Activated naive CD4-positive, alpha-beta T cell treated with anti-CD3 and anti-CD28 coated beads, Interleukin-2, amount 50 U/mL, for 72 hours (primary cell): Measurements from ENCODE around the gene AATK. TPM values are rescaled to one million over a fixed set of nuclear protein-coding genes. Genes with fewer than 3 reads are reported as not detected.
A peak's percentile ranks its signal among the peaks of the same experiment; 100 is the strongest.

Source experiments
- ATAC-seq, 2 donors: fragments of 150-1000 bp; cut with Tn5 transposase; 2 replicates each; pipeline ENCODE4 v1.10.0; 2021; ENCODE audit warnings: mild to moderate bottlenecking in 2 of 2, moderate library complexity in 2 of 2
- DNase-seq, 2 donors: peaks; one replicate each; pipeline ENCODE4 v3.0.0; 2021 to 2022; ENCODE audit warnings: low spot score in 2 of 2
- H3K27ac Mint-ChIP-seq, 2 donors: one replicate each; pipeline ENCODE4 v1.8.0; 2022; ENCODE audit warnings: mild to moderate bottlenecking in 2 of 2, mixed read lengths in 2 of 2
- H3K36me3 Mint-ChIP-seq, 2 donors: one replicate each; pipeline ENCODE4 v1.8.0; 2022; ENCODE audit warnings: mixed read lengths in 2 of 2
- H3K9me3 Mint-ChIP-seq, 2 donors: one replicate each; pipeline ENCODE4 v1.8.0; 2022; ENCODE audit warnings: mixed read lengths in 2 of 2
- total RNA-seq, 2 donors: library from RNA; stranded (reverse); gene quantifications; one replicate each; pipeline ENCODE4 v1.2.3, GENCODE V29; 2022

The AATK gene
- total RNA-seq, 2 donors from 2014 or later: 0.30 to 0.72 TPM

DNA sequence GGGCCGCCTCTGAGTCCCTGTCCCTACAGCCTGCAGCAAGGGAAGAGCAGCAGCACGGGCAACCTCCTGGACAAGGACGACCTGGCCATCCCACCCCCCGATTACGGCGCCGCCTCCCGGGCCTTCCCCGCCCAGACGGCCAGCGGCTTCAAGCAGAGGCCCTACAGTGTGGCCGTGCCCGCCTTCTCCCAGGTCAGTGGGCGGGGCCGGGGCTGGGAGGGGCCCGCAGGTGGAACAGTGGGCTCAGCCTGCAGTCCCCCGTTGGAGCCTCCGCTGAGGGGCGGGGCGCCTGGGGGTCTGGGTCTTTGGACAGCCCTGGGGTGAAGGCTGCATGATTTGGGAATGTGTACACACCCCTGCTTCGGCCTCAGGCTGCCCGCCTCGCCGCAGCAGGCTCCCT lies 59.3 kb downstream of the AATK start:
- H3K27ac Mint-ChIP-seq: no peak overlapping the region
- ATAC-seq (no peak), DNase-seq (no peak)

DNA sequence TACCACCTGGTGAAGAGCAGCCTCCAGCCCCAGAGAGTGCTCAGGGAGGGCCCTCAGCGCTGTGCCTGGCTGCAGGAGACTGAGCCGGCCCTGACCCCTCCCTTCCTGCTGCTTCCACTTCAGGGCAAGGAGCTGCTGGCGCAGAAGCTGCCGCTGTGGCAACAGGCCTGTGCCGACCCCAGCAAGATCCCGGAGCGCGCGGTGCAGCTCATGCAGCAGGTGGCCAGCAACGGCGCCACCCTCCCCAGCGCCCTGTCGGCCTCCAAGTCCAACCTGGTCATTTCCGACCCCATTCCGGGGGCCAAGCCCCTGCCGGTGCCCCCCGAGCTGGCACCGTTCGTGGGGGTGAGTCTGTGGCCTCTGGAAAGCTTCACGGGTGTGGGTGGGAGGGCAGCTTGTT lies 62.6 kb downstream of the AATK start:
- no peak for DNase-seq
- Mint-ChIP-seq H3K36me3 (no peaks in the 10 kb centered on the region), H3K9me3 (no peaks in the 10 kb centered on the region), H3K27ac (no peak overlapping the region)
- no peak for ATAC-seq

More for the DNA sequence above, 59.3 kb downstream of the AATK start:
- no peaks in the 10 kb centered on the region for H3K9me3 Mint-ChIP-seq
- H3K36me3 Mint-ChIP-seq: no peaks in the 10 kb centered on the region

DNA sequence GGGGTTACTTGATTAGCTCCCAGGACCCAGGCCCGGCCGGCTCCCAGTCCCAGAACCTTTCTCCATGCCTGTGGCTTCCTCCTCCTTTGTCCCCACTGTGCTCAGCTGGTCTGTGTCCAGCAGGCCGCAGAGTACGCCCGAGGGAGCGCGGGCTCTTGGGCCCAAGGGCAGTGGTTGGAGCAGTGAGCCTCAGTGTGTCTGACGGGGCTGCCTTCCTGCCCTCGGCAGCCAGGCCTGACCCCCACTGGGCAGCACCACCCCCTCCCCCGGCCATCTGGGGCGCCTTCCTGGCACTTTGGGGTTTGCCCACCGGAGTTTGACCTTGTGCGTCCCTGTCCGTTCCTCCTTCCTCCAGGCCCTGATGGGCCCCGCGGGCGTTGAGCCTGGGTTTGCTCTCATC lies 63.2 kb downstream of the AATK start:
- ATAC-seq (no peak), DNase-seq (no peak)
- no peaks in the 10 kb centered on the region for H3K9me3 Mint-ChIP-seq
- no peaks in the 10 kb centered on the region for H3K36me3 Mint-ChIP-seq
- H3K27ac Mint-ChIP-seq: no peak overlapping the region

DNA sequence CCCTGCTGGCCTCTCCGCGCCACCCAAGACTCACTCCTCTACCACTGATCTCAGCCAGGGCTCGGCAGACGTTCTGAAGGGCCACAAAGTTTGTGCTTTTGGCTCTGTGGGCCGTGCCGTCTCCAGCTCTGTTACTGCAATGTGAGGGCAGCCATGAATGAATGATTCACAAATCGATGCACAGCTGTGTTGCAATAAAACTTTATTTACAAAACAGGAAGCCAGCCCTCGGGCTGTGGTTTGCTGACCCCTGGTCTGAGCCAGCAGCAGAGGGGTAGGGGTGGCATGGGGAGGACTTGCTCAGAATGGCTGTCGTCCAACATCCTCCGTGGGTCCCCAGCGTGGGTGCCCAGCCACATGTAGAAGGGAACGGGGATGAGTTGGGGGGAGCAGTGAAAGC lies 63.7 kb downstream of the AATK start:
- H3K36me3 Mint-ChIP-seq: no peaks in the 10 kb centered on the region
- H3K9me3 Mint-ChIP-seq: no peaks in the 10 kb centered on the region
- DNase-seq (no peak), ATAC-seq (no peak)
- H3K27ac Mint-ChIP-seq: no peak overlapping the region

DNA sequence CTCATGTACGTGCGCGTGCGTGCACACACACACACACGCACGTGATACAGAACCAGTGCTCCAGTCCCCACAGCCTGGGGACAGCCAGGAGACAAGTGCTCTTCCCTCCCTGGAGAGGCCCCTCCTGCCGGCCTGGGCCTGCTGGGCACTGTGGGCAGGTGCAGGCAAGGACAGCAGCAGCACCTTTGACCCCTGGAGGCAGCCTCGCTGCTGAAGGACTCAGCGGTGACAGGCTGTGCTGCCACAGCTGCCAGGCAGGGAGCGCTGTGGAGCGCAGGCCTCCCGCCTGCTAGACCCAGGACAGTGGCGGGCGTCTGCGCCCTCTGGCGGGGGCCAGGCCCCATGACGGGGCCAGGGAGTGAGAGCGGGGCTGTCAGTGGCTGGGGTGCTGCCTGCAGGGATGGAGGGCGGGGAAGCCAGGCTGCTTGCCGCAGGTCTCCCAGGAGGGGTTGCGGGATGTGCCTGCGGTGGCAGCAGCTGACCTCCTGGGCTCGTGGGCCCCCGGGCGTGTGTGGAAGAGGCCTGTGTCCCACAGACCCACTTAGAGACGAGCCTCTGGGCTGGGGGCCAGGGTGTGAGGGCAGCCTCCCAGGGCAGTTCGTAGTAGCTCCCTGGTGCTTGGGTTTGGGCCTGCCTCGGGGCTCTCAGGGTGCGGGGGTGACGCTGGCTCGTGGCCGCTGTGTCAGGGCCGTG lies 64.3 kb downstream of the AATK start:
- no peak overlapping the region for H3K27ac Mint-ChIP-seq
- H3K36me3 Mint-ChIP-seq: no peaks in the 10 kb centered on the region
- ATAC-seq (peak; percentile 93 to 96), DNase-seq (peak; percentile 88 to 97)
- H3K9me3 Mint-ChIP-seq: no peaks in the 10 kb centered on the region

DNA sequence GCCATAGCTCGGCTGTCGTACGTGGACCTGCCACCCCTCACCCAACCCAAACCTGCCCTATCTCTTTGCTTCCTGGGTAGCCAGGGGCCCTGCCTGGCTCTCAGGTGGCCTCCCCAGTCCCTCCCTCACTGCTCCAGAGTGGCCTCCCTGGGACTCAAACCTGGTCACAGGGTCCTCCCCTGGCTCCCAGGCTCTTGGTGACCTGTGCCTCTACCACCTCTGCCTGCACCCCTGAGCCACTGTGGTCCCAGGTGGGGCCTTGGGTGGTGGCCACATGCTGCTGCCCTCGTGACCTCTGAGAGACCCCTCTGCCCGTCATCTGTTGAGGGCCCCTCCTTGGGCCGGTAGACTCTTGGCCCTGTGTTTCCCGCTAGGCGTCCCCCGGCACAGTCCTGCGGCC lies 65.4 kb downstream of the AATK start:
- DNase-seq (no peak), ATAC-seq (no peak)
- Mint-ChIP-seq H3K27ac (no peak overlapping the region), H3K36me3 (no peaks in the 10 kb centered on the region), H3K9me3 (no peaks in the 10 kb centered on the region)

DNA sequence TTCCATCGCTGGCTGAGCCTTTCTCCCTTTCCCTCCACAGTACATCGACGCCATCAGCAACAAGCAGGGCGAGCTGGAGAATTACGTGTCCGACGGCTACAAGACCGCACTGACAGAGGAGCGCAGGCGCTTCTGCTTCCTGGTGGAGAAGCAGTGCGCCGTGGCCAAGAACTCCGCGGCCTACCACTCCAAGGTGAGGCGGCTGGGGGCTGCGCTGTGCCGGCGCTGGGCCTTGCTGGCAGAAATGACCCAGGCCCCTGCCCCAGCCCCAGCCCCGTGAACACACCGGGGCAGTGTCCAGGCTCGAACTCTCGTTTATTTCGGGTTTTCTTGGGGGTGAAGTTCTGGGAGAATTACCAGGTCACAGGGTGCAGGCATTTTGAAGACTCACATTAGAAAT lies 66.1 kb downstream of the AATK start:
- H3K36me3 Mint-ChIP-seq: no peaks in the 10 kb centered on the region
- ATAC-seq: no peak
- H3K9me3 Mint-ChIP-seq: no peaks in the 10 kb centered on the region
- no peak for DNase-seq
- no peak overlapping the region for H3K27ac Mint-ChIP-seq

DNA sequence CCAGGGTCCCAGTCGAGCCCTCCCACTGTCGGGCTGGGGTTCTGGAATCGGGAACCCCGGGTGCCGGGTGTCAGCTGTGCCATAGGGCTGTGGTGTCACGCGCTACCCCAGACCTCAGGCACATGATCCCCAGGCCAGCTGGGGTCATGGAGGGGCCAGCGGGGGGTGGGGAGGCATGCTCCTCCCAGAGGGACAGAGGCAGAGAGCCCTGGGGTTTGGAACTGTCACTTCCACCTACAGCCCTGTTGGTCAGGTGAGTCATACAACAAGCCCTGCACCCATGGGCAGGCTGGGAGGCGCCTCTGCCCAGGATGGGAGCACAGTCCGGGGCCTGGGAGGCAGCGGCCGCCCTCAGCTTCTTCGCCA lies 68.1 kb downstream of the AATK start:
- DNase-seq (no peak), ATAC-seq (no peak)
- Mint-ChIP-seq H3K36me3 (no peaks in the 10 kb centered on the region), H3K9me3 (no peaks in the 10 kb centered on the region), H3K27ac (no peak overlapping the region)

DNA sequence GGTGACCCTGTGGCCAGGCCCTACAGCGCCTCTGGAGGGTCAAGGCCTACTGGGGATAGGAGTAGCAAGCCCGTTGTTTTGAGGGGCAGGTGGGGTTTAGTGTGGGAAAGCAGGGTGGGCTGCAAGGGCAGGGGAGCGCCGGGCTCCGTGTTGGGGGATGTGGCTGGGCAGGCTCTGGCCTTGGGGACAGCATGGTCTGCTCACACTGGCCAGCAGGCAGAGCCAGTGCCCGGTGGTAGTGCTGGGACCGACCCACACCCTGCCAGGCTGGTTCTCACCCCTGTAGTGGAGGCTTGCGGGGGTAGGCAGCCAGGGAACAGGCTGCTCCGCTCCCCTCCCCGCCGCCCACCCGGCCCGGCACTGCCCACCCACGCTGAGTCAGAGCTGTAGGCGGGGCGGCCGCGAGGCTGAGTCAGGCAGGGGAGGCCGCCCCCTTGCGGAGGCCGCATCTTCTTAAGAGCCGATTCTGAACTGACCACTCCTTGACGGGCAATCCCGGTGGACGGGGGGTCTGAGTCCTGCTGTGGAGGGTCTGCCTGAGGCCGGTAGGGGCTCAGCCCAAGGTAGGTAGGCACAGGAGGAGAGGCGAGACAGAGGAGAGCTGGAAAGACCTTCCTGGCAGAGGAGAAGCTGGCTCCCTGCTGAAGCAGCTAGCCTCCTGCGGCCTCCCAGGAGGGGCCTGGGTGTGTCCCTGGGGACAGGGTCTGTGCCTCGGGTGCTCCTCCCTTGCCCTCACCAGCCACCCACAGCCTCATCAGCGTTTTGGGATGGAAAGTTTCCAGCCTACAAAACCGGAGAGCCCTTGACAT lies 68.7 kb downstream of the AATK start:
- H3K9me3 Mint-ChIP-seq: no peaks in the 10 kb centered on the region
- DNase-seq (peak in 1 of 2 donors; percentile 48), ATAC-seq (no peak)
- H3K27ac Mint-ChIP-seq: no peak overlapping the region
- no peaks in the 10 kb centered on the region for H3K36me3 Mint-ChIP-seq

DNA sequence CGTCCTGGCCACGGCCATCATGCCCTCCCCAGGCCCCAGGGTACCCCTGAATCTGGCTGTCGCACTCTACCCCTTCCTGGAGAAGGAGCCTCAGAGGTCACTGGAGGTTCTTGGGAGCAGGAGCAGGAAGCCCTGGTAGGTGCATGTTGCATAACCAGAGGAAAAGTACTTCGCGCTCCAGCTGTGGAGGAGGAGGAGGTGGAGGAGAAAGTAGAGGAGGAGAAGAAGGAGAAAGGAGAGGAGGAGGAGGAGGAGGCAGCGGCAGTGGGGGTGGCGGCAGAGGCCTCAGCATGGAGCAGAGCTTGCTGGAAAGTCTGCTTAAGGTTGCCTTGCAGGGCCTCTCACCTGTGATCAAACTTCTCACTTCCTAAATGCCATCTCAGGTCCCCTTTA lies 69.3 kb downstream of the AATK start:
- no peaks in the 10 kb centered on the region for H3K36me3 Mint-ChIP-seq
- no peak overlapping the region for H3K27ac Mint-ChIP-seq
- ATAC-seq: no peak
- no peaks in the 10 kb centered on the region for H3K9me3 Mint-ChIP-seq
- DNase-seq: no peak

DNA sequence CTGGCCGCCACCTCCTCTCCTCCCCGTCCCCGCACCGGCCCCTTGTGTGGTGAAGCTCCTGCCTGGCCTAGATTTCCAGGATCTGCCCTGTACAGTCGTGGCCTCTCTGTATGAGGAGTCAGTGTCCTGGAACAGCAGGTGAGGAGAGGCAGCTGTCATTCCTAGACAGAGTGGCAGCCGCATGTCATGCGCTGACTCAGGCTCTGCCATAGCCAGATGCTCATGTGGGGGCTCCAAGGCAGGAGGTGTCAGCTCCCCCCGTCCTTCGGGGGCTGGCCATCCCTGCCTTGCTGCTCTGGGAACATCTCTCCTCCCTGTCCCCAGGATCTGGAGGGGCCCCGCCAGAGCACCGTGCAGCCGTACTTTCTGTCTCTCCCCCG lies 70.6 kb downstream of the AATK start:
- Mint-ChIP-seq H3K9me3 (no peaks in the 10 kb centered on the region), H3K36me3 (no peaks in the 10 kb centered on the region), H3K27ac (peak overlapping the region; percentile 4 to 92)
- DNase-seq (peak in 1 of 2 donors; percentile 38), ATAC-seq (peak; percentile 30 to 51)

DNA sequence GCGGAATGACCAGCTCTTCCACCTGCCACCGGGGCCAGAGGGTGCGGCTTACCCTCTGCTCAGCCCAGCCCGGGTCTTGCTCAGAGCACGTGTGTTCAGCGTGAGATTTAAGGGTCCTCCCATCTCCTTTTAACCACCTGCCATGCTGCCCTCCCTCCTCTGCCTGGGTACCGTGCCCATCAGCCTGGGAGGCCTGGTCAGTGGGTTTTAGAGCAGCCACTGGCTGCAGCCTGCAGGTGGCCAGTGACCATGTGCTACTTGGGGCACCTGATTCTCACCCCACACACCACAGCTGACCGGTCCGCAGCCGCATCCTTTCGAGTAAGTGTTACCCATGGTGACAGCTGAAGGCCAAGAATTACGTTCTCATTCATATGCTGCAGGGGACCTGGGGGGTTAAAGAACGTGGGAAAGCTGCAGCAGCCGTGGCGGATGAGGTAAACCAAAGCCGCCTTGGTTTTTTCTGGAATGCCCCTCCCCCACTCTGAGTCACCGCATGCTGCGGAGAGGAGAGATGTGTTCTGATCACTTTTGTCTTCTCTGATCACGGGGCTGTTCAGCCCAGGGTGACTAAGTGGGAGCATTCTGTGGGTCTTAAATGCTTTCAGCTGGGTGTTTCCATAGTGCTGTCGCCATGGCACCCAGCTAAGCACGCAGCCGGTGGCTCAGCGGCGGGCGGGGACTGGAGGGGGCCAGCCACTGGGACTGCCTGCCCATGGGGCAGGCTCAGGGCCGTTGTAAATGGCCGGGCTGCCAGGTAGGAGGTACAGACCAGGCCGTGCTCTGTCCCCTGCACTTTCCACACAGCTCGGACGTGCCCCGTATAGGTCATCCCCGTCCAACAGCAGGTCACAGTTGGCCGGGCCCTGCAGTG lies 71.3 kb downstream of the AATK start:
- H3K36me3 Mint-ChIP-seq: no peaks in the 10 kb centered on the region
- ATAC-seq (peak; percentile 94), DNase-seq (peak; percentile 87 to 91)
- peak overlapping the region; percentile 4 to 92 for H3K27ac Mint-ChIP-seq
- no peaks in the 10 kb centered on the region for H3K9me3 Mint-ChIP-seq

DNA sequence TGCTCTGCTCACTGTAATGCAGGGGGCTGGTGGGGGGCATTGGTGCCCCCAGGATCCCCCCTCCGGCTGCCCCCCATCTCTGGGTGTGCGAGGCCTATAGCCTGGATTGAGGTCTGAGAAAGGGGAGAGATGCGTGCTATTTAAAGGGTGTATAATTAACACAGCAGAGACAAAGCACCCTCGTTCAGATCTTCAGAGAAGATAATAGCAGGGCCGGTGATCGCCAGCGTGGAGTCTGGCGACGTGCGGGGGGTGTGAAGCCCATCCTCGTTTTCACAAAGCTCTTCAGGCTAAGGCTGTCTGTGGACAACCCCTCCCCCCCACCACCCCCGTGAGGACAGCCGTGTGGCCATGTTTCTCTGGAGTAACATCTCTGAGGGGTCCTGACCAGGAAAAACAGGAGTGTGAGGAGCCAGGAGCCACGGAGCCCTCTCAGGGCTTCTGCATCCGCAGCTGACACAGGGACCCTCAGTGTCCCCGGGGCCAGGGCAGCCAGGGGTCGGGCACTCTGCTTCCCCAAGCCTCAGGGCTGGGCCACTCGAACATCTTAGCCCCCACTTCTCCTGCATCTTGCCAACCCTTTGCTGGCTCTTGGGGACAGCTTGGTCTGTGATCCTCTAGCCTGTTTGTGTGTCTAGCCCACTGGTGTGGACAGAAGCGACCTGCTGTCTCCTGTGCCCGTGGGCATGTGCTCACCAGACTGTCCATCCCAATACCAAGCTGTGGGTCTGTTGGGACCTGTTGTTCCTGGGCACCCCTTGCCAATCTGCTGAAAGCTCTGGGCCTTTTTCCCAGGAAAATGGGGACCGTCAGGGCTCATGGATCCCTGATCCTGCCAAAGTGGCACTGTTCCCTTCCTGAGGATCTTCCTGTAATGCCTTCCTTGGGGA lies 72.2 kb downstream of the AATK start:
- Mint-ChIP-seq H3K9me3 (no peaks in the 10 kb centered on the region), H3K36me3 (no peaks in the 10 kb centered on the region), H3K27ac (peak overlapping the region; percentile 4 to 92)
- no peak for DNase-seq
- no peak for ATAC-seq

DNA sequence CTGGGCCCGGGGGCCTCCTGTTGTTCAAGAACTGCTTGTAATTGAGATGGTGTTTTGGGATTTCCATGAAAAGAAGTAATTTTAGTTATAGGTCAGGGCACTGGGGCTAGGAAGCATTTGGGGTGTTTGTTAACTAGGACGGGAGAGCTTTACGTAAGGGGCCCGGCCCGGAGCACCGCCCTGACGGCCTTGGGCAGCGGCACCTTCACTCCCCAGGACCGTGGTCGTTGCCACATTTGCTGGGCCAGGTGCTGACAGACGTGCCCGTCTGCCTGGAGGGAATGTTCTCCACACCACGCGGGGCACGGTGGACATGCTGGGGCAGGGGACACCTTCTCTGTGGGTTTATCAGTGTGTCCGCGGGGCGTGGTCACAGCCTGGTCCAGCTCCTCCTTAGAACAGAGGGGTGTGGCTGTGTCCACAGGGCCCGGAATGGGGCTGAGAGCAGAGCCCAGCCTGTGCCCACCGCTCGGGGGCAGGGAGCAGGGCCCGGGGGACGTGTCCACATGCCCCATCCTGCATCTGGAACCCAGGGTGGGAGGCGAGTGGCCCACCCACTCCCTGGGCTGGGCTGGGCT lies 73.4 kb downstream of the AATK start:
- Mint-ChIP-seq H3K27ac (no peak overlapping the region), H3K36me3 (no peaks in the 10 kb centered on the region), H3K9me3 (no peaks in the 10 kb centered on the region)
- no peak for DNase-seq
- no peak for ATAC-seq

DNA sequence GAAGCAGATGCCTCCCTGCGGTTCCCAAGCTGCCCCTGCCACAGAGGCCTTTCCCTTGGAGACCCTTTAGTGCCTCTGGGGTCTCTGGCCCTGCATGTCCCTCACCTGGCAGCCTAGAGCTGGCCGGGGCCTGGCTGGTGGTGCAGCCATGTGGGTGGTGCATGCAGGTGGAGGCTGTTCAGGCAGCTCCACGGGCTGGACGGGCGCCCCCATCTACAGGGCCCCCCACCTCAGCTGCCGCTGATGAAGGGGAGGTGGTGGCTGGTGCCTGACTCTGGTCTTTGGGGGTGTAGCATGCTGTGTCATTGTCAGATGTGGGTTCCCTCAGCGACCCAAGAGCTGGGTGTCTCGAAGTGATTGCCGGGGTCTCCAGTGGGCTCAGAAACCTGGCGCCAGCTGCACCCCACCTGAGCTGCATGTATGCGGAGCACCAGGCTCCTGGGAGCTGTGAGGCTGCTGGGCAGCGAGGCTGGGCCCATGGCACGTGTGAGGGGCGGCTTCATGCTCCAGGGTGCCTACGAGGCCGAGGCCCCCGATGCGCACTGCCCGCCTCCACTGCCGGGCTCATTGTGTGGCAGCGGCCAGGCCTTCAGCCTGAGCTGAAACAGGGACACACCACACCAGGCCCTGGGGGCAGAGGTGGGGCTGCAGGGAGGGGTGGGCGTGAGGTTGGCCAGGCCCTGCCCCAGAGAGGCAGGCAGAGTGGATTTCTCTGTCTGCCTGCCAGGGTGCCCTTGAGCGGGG lies 74.1 kb downstream of the AATK start:
- ATAC-seq (no peak), DNase-seq (no peak)
- Mint-ChIP-seq H3K36me3 (no peaks in the 10 kb centered on the region), H3K27ac (no peak overlapping the region), H3K9me3 (no peaks in the 10 kb centered on the region)
